GM23338 (cell line): ENCODE data around the gene MMRN2. TPM values are rescaled to one million over a fixed set of nuclear protein-coding genes. Genes with fewer than 3 reads are reported as not detected.

Source experiments
- ATAC-seq: fragments of 200-7000 bp; cut with Tn5 transposase; 3 replicates; pipeline ENCODE4 v1.9.1; 2020
- DNase-seq: peaks from one replicate; pipeline ENCODE4 v3.0.0-alpha.2; 2015; ENCODE audit warnings: low spot score
- H2AFZ ChIP-seq: fragments of 200-600 bp; sonication (generic); 2 replicates; pipeline ENCODE4 v1.8.0; 2016; ENCODE audit warnings: antibody characterized with exemption, mild to moderate bottlenecking, moderate library complexity
- H3F3A ChIP-seq: fragments of 200-600 bp; sonication (generic); replicated peaks from 2 replicates; pipeline ENCODE4 v1.8.0; 2017; ENCODE audit warnings: antibody characterized with exemption, mixed run types, low read depth
- H3K27ac ChIP-seq: fragments of 200-600 bp; sonication (generic); 2 replicates; pipeline ENCODE4 v1.6.1; 2016; ENCODE audit warnings: low read depth
- H3K27me3 ChIP-seq: fragments of 200-600 bp; sonication (generic); 2 replicates; pipeline ENCODE4 v1.8.0; 2016; ENCODE audit warnings: mild to moderate bottlenecking, mixed run types, moderate library complexity; ENCODE audit not compliant: insufficient read depth
- H3K36me3 ChIP-seq: fragments of 200-600 bp; sonication (generic); 2 replicates; pipeline ENCODE4 v1.8.0; 2016; ENCODE audit warnings: mild to moderate bottlenecking; ENCODE audit not compliant: insufficient read depth
- H3K4me1 ChIP-seq: fragments of 200-600 bp; sonication (generic); 2 replicates; pipeline ENCODE4 v1.8.0; 2016; ENCODE audit warnings: mild to moderate bottlenecking, moderate library complexity; ENCODE audit not compliant: insufficient read depth
- H3K4me2 ChIP-seq: fragments of 200-600 bp; sonication (generic); 2 replicates; pipeline ENCODE4 v1.7.1; 2017; ENCODE audit warnings: mixed run types
- H3K4me3 ChIP-seq: fragments of 200-600 bp; sonication (generic); 2 replicates; pipeline ENCODE4 v1.6.1; 2016; ENCODE audit warnings: mixed run types
- H3K79me2 ChIP-seq: fragments of 200-600 bp; sonication (generic); replicated peaks from 2 replicates; pipeline ENCODE4 v1.8.0; 2017; ENCODE audit warnings: mild to moderate bottlenecking; ENCODE audit not compliant: insufficient read depth
- H3K9me2 ChIP-seq: fragments of 200-600 bp; sonication (generic); 2 replicates; pipeline ENCODE4 v1.8.0; 2017; ENCODE audit not compliant: insufficient read depth
- H4K20me1 ChIP-seq: fragments of 200-600 bp; sonication (generic); replicated peaks from 2 replicates; pipeline ENCODE4 v1.8.0; 2017; ENCODE audit warnings: mild to moderate bottlenecking; ENCODE audit not compliant: insufficient read depth
- H3K27ac Mint-ChIP-seq: 2 replicates; pipeline ENCODE4 v1.8.0; 2020; ENCODE audit warnings: inconsistent platforms, mild to moderate bottlenecking, moderate library complexity, mixed read lengths
- H3K27me3 Mint-ChIP-seq: 3 replicates; pipeline ENCODE4 v1.8.0; 2022; ENCODE audit warnings: low read depth, mild to moderate bottlenecking, moderate library complexity, mixed read lengths, inconsistent platforms; ENCODE audit not compliant: insufficient read depth, poor library complexity
- H3K36me3 Mint-ChIP-seq: 3 replicates; pipeline ENCODE4 v1.8.0; 2021; ENCODE audit warnings: low read depth, mild to moderate bottlenecking, inconsistent platforms, moderate library complexity, mixed read lengths
- H3K4me1 Mint-ChIP-seq: 3 replicates; pipeline ENCODE4 v1.8.0; 2020; ENCODE audit warnings: mild to moderate bottlenecking, inconsistent platforms, mixed read lengths
- H3K4me3 Mint-ChIP-seq: 3 replicates; pipeline ENCODE4 v1.8.0; 2021; ENCODE audit warnings: moderate library complexity, mild to moderate bottlenecking, inconsistent platforms, mixed read lengths
- H3K9me3 Mint-ChIP-seq: 3 replicates; pipeline ENCODE4 v1.8.0; 2020; ENCODE audit warnings: moderate library complexity, mild to moderate bottlenecking, inconsistent platforms, mixed read lengths
- CTCF ChIP-seq, 2 experiments: fragments of 200-600 bp in 1 of 2; sonication (generic) in 1 of 2; conservative IDR thresholded peaks; 2 replicates each; pipeline versions ENCODE4 v1.5.1 to v1.6.1; 2016 to 2017; ENCODE audit warnings: antibody characterized with exemption in 2 of 2, low read depth in 2 of 2, mild to moderate bottlenecking in 2 of 2, moderate library complexity in 1 of 2
- EZH2 ChIP-seq: fragments of 200-600 bp; sonication (generic); IDR thresholded peaks from one replicate; pipeline ENCODE4 v1.8.0; 2017; ENCODE audit warnings: antibody characterized with exemption, mild to moderate bottlenecking, low read depth; ENCODE audit not compliant: unreplicated experiment
- EZH2phosphoT487 ChIP-seq: fragments of 200-600 bp; sonication (generic); IDR thresholded peaks from one replicate; pipeline ENCODE4 v1.8.1; 2018; ENCODE audit warnings: antibody characterized with exemption; ENCODE audit not compliant: unreplicated experiment
- NANOG ChIP-seq: IDR thresholded peaks from 2 replicates; pipeline ENCODE4 v1.6.1; 2016; ENCODE audit warnings: antibody characterized with exemption, borderline replicate concordance
- POLR2AphosphoS5 ChIP-seq: IDR thresholded peaks from 2 replicates; pipeline ENCODE4 v1.6.1; 2016; ENCODE audit warnings: antibody characterized with exemption, low read depth
- REST ChIP-seq: IDR thresholded peaks from one replicate; pipeline ENCODE4 v1.6.1; 2018; ENCODE audit warnings: antibody characterized with exemption; ENCODE audit not compliant: unreplicated experiment
- STAT1 ChIP-seq: IDR thresholded peaks from one replicate; pipeline ENCODE4 v1.6.1; 2016; ENCODE audit warnings: antibody characterized with exemption; ENCODE audit not compliant: unreplicated experiment
- ZNF114 ChIP-seq: fragments of 250-450 bp; sonication (Bioruptor Pico); IDR thresholded peaks from 2 replicates; pipeline ENCODE4 v1.5.0; 2020; ENCODE audit warnings: mild to moderate bottlenecking, moderate library complexity
- ZNF331 ChIP-seq: fragments of 250-450 bp; sonication (Bioruptor Pico); IDR thresholded peaks from 2 replicates; pipeline ENCODE4 v1.5.0; 2020; ENCODE audit warnings: low read depth, mild to moderate bottlenecking, moderate library complexity
- ZNF462 ChIP-seq: fragments of 250-450 bp; sonication (Bioruptor Pico); IDR thresholded peaks from 2 replicates; pipeline ENCODE4 v1.5.0; 2020; ENCODE audit warnings: mild to moderate bottlenecking, moderate library complexity
- polyA plus RNA-seq: library from polyadenylated mRNA; unstranded; fragments of >200 nt; fragmentation: Nextera tagmentation; extraction: Ambion mirVana; gene quantifications from 2 replicates; pipeline ENCODE4 v1.2.1, GENCODE V29; 2016
- total RNA-seq: library from RNA; depleted of rRNA; stranded (reverse); fragments of >200 nt; shearing (Covaris generic); gene quantifications from 2 replicates; pipeline ENCODE4 v1.2.3, GENCODE V29; 2014

Gene MMRN2
- total and polyA plus RNA-seq, 2 experiments from 2014 or later, result 0.32 to 2.4 TPM

GRCh38 chr10:86967481-86967941 is 10.1 kb upstream of the MMRN2 start (continued):
- no peak for TF ChIP-seq STAT1
- TF ChIP-seq ZNF114 (CRISPR knock-in tag), result no peak
- no peak for TF ChIP-seq EZH2
- TF ChIP-seq REST, result no peak
- TF ChIP-seq CTCF (conservative IDR thresholded peaks at IDR 0.05; ENCODE audit: low read depth in 2 of 2), result no peak
- no peak for TF ChIP-seq EZH2phosphoT487

- H3K27me3 ChIP-seq, result peaks cover 37% of the 10 kb centered on the region
- no peaks in the 10 kb centered on the region for H4K20me1 ChIP-seq
- Mint-ChIP-seq H3K4me3 (no peak overlapping the region), H3K27me3 (peaks cover 31% of the 10 kb centered on the region), H3K27ac (no peak overlapping the region), H3K9me3 (no peaks in the 10 kb centered on the region), H3K36me3 (no peaks in the 10 kb centered on the region), H3K4me1 (peaks cover 43% of the 10 kb centered on the region)
- peaks cover 28% of the 10 kb centered on the region for H3K4me1 ChIP-seq
- ATAC-seq (no peak), DNase-seq (no peak)
- H3K9me2 ChIP-seq, result no peaks in the 10 kb centered on the region
- H3K4me2 ChIP-seq, result peak overlapping the region; percentile 63; the same call in 1 of the 2 replicates
- H3K4me3 ChIP-seq, result no peak overlapping the region; the same call in 1 of the 2 replicates
- peak overlapping the region; percentile 90 for H2AFZ ChIP-seq
- no peak overlapping the region for H3K27ac ChIP-seq
- H3K36me3 ChIP-seq, result no peaks in the 10 kb centered on the region
- H3K79me2 ChIP-seq, result no peaks in the 10 kb centered on the region
- peaks cover 7% of the 10 kb centered on the region; the same call in 1 of the 2 replicates for H3F3A ChIP-seq
- TF ChIP-seq POLR2AphosphoS5 (no peak), ZNF462 (CRISPR knock-in tag) (no peak), ZNF114 (CRISPR knock-in tag) (no peak), EZH2 (no peak), NANOG (no peak), STAT1 (no peak), CTCF (conservative IDR thresholded peaks at IDR 0.05; ENCODE audit: low read depth in 2 of 2) (no peak), ZNF331 (CRISPR knock-in tag) (no peak)
Measured at GRCh38 chr10:86965986-86966654, 8.7 kb upstream of the MMRN2 start.
